ENCODE data around the gene NRARP. TPM values are rescaled to one million over a fixed set of nuclear protein-coding genes. Genes with fewer than 3 reads are reported as not detected.

The NRARP gene
- total and polyA plus RNA-seq, 2 of the 13 experiments (the other 11 are each of a cell fraction or from before 2014, with no cell fraction given) = 0.22 to 0.46 TPM

GRCh38 chr9:137313956-137314560 lies 12.0 kb upstream of the NRARP start (continued):
- TF ChIP-seq ZHX2 (IDR thresholded peaks at IDR 0.05; ENCODE audit: low read depth) (no peak), ZHX2 (CRISPR knock-in tag; IDR thresholded peaks at IDR 0.05; ENCODE audit: borderline replicate concordance) (no peak), SUZ12 (IDR thresholded peaks at IDR 0.05; ENCODE audit: low read depth, low read length) (no peak), ZNF703 (CRISPR knock-in tag; IDR thresholded peaks at IDR 0.05; ENCODE audit: borderline replicate concordance) (no peak), ZNF704 (CRISPR knock-in tag; IDR thresholded peaks at IDR 0.05; ENCODE audit: borderline replicate concordance) (no peak), CHD4 (IDR thresholded peaks at IDR 0.05; ENCODE audit: borderline replicate concordance, low read length) (no peak), NCOA2 (CRISPR knock-in tag; IDR thresholded peaks at IDR 0.05) (no peak), ZNF34 (CRISPR knock-in tag; IDR thresholded peaks at IDR 0.05; ENCODE audit: borderline replicate concordance) (no peak), ERF (CRISPR knock-in tag; IDR thresholded peaks at IDR 0.05) (no peak), ZSCAN21 (CRISPR knock-in tag; IDR thresholded peaks at IDR 0.05; ENCODE audit: borderline replicate concordance) (no peak), ZNF331 (CRISPR knock-in tag; IDR thresholded peaks at IDR 0.05) (no peak), ISL2 (CRISPR knock-in tag; IDR thresholded peaks at IDR 0.05) (no peak), FIP1L1 (IDR thresholded peaks at IDR 0.05; ENCODE audit: borderline replicate concordance, insufficient read depth, low read depth, low read length) (no peak), FOSL2 (CRISPR knock-in tag; IDR thresholded peaks at IDR 0.05) (no peak), MAZ (IDR thresholded peaks at IDR 0.05; ENCODE audit: borderline replicate concordance, low read depth, low read length) (no peak), MAZ (CRISPR knock-in tag; IDR thresholded peaks at IDR 0.05; ENCODE audit: low read depth) (0 out of 2 replicates have a peak, but pooled peaks have one; percentile 12), CERS6 (CRISPR knock-in tag; IDR thresholded peaks at IDR 0.05) (no peak), ZNF205 (CRISPR knock-in tag; IDR thresholded peaks at IDR 0.05) (no peak), KDM5B (CRISPR knock-in tag; IDR thresholded peaks at IDR 0.05; ENCODE audit: borderline replicate concordance) (peak; percentile 38; the same call in 1 of the 2 replicates), IKZF4 (CRISPR knock-in tag; IDR thresholded peaks at IDR 0.05; ENCODE audit: borderline replicate concordance, low read depth, not compliant biosample characterization) (no peak), ASH2L (IDR thresholded peaks at IDR 0.05; ENCODE audit: insufficient read length, low read depth, low read length) (no peak), HNF4A (CRISPR knock-in tag; IDR thresholded peaks at IDR 0.05) (0 out of 2 replicates have a peak, but pooled peaks have one; percentile 3), POGZ (CRISPR knock-in tag; IDR thresholded peaks at IDR 0.05) (no peak), ZNF335 (CRISPR knock-in tag; IDR thresholded peaks at IDR 0.05) (no peak)
